Esophagus squamous epithelium (tissue), 4 donors: Measurements from ENCODE around the gene ZNF230.

Experiments
- POLR2A ChIP-seq, 4 donors: fragments of 450-650 bp; IDR thresholded peaks; one replicate each; pipeline ENCODE4 v1.6.1; 2017; ENCODE audit warnings: antibody characterized with exemption in 4 of 4, mild to moderate bottlenecking in 4 of 4, moderate library complexity in 3 of 4
- TF ChIP-seq, protein P1 (sequence below), 6 experiments: fragments of 450-650 bp in 4 of 6; fragments of 200-600 bp in 2 of 6; sonication (generic) in 2 of 6; IDR thresholded peaks; one replicate each; pipeline ENCODE4 v1.5.1; 2016 to 2019; ENCODE audit warnings: antibody characterized with exemption in 6 of 6, mild to moderate bottlenecking in 4 of 6, moderate library complexity in 4 of 6

DNA sequence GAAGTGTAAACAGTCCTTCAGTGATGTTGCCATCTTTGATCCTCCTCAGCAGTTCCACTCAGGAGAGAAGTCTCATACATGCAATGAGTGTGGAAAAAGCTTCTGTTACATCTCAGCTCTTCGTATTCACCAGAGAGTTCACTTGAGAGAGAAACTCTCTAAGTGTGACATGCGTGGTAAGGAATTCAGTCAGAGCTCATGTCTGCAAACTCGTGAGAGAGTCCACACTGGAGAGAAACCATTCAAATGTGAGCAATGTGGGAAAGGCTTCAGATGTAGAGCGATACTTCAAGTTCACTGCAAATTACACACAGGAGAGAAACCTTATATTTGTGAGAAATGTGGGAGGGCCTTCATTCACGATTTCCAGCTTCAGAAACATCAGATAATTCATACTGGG lies 7.7 kb downstream of the ZNF230 start:
- TF ChIP-seq, protein P1, sequence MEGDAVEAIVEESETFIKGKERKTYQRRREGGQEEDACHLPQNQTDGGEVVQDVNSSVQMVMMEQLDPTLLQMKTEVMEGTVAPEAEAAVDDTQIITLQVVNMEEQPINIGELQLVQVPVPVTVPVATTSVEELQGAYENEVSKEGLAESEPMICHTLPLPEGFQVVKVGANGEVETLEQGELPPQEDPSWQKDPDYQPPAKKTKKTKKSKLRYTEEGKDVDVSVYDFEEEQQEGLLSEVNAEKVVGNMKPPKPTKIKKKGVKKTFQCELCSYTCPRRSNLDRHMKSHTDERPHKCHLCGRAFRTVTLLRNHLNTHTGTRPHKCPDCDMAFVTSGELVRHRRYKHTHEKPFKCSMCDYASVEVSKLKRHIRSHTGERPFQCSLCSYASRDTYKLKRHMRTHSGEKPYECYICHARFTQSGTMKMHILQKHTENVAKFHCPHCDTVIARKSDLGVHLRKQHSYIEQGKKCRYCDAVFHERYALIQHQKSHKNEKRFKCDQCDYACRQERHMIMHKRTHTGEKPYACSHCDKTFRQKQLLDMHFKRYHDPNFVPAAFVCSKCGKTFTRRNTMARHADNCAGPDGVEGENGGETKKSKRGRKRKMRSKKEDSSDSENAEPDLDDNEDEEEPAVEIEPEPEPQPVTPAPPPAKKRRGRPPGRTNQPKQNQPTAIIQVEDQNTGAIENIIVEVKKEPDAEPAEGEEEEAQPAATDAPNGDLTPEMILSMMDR (IDR thresholded peaks at IDR 0.05): no peak
- TF ChIP-seq POLR2A (IDR thresholded peaks at IDR 0.05): no peak
